IPS-20b (cell line): ENCODE results near the gene RHBDL2.
"Not testable (repeated sequence)": the region's sequence is repeated elsewhere in the genome, so short reads cannot be mapped to it uniquely, and the experiment has no call there.

ENCODE experiments used
- H3K27ac ChIP-seq: one replicate; pipeline ENCODE4 v1.5.1; 2013; ENCODE audit warnings: low read length
- H3K27me3 ChIP-seq: 2 replicates; pipeline ENCODE4 v1.6.1; 2013; ENCODE audit warnings: mild to moderate bottlenecking, low read length, inconsistent platforms; ENCODE audit not compliant: insufficient read depth
- H3K36me3 ChIP-seq: 2 replicates; pipeline ENCODE4 v1.6.1; 2013; ENCODE audit warnings: low read depth, mild to moderate bottlenecking, inconsistent platforms, low read length, moderate library complexity; ENCODE audit not compliant: insufficient read depth
- H3K4me1 ChIP-seq: 2 replicates; pipeline ENCODE4 v1.6.1; 2013; ENCODE audit warnings: mild to moderate bottlenecking, control low read depth, inconsistent platforms, low read length, moderate library complexity; ENCODE audit not compliant: insufficient read depth
- H3K4me3 ChIP-seq: 2 replicates; pipeline ENCODE4 v1.5.1; 2013; ENCODE audit warnings: mild to moderate bottlenecking, low read length, inconsistent platforms
- H3K9ac ChIP-seq: 2 replicates; pipeline ENCODE4 v1.6.1; 2013; ENCODE audit warnings: low read depth, mild to moderate bottlenecking, inconsistent platforms, low read length, moderate library complexity
- H3K9me3 ChIP-seq: 2 replicates; pipeline ENCODE4 v1.6.1; 2013; ENCODE audit warnings: mild to moderate bottlenecking, low read depth, low read length, inconsistent platforms; ENCODE audit not compliant: insufficient read depth

Gene RHBDL2

DNA sequence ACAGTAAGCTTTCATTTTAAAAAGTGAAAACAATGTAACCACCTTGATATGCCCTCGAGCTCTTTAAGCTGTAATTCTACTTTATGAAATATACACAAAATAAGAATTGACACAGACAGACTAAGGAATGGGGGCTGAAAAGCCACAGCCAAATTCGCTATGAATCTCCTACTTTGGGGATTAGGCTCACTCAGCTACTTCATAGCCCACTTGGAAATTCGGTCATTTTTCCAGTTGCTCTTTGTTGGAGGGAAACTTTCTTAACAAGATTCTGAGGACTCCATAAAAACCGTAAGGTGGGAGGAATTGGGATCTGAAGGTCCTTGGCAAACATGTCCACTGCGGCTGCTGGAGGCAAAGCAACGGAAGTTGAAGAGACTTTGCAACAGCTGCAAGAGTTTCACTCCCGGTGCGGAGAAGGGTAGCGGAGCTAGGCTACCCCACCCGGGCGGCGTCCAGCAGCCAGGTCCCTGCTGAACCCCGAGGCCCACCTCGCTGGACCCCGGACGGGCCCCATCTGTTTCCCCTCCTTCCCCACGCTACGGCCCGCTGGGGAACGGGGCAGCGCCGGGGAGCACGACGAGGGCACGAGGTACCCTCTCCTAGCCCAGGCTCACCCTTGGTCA lies 69.1 kb downstream of the RHBDL2 start:
- peak overlapping the region; percentile 75; the same call in 1 of the 2 replicates for H3K9ac ChIP-seq
- H3K27ac ChIP-seq: no peak overlapping the region

GRCh38 chr1:38870996-38871395 lies 70.6 kb downstream of the RHBDL2 start:
- no peaks in the 10 kb centered on the region for H3K4me1 ChIP-seq
- no peak overlapping the region for H3K27ac ChIP-seq
- H3K9me3 ChIP-seq: no peaks in the 10 kb centered on the region
- H3K36me3 ChIP-seq: no peaks in the 10 kb centered on the region
- no peak overlapping the region for H3K9ac ChIP-seq
- no peaks in the 10 kb centered on the region for H3K27me3 ChIP-seq
- H3K4me3 ChIP-seq: no peak overlapping the region

More for the DNA sequence above, 69.1 kb downstream of the RHBDL2 start:
- Histone ChIP-seq H3K9me3 (no peaks in the 10 kb centered on the region), H3K4me1 (no peaks in the 10 kb centered on the region), H3K4me3 (peak overlapping the region; percentile 92), H3K36me3 (no peaks in the 10 kb centered on the region), H3K27me3 (no peaks in the 10 kb centered on the region)

DNA sequence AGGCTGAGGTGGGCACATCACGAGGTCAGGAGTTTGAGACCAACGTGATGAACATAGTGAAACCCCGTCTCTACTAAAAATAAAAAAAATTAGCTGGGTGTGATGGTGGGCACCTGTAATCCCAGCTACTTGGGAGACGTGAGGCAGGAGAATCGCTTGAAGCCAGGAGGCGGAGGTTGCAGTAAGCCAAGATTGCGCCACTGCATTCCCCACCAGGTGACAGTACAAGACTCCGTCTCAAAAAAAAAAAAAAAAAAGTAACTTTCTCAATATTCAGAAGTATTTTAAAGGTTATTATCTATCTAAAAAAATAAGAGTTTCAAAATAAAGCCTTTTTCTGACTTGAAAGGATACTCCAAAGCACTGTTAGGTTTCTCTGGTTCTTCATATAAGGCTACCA lies 74.4 kb downstream of the RHBDL2 start:
- Histone ChIP-seq H3K36me3 (peaks cover 34% of the 10 kb centered on the region), H3K27ac (no peak overlapping the region), H3K4me1 (no peaks in the 10 kb centered on the region), H3K27me3 (no peaks in the 10 kb centered on the region), H3K9me3 (no peaks in the 10 kb centered on the region), H3K9ac (no peak overlapping the region), H3K4me3 (no peak overlapping the region)

DNA sequence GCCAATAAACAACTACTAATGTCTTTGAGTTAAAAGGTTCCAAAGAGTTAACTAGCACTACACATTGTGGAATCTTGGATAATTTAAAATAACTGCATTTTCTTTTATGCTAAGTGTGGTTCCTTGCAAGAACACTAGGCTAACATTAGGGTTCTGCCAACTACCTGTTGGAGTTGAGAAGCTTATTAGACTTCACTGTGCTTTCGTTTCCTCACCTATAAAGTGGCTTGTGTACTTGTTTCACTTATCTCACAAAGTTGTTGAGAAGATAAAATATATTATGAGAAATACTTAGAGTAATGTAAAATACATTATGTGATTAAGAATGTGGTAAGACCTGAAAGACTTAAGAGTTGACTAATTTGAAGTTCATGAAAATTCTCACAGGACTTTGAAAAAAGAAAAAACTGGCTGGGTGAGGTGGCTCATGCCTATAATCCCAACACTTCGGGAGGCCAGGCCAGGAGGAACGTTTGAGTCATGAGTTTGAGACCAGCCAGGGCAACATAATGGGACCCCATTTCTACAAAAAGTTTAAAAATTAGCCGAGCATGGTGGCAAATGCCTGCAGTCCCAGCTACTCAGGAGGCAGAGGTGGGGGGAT lies 76.4 kb downstream of the RHBDL2 start:
- Histone ChIP-seq H3K36me3 (peaks cover 38% of the 10 kb centered on the region), H3K4me3 (no peak overlapping the region), H3K4me1 (peaks cover 3% of the 10 kb centered on the region; the same call in 1 of the 2 replicates), H3K27ac (no peak overlapping the region), H3K9me3 (no peaks in the 10 kb centered on the region), H3K27me3 (no peaks in the 10 kb centered on the region), H3K9ac (no peak overlapping the region)

- Histone ChIP-seq H3K4me3 (peak overlapping the region; percentile 96), H3K27me3 (no peaks in the 10 kb centered on the region), H3K9me3 (no peaks in the 10 kb centered on the region), H3K27ac (peak overlapping the region; percentile 22), H3K9ac (peak overlapping the region; percentile 88), H3K4me1 (peaks cover 7% of the 10 kb centered on the region), H3K36me3 (peaks cover 49% of the 10 kb centered on the region)
Measured at GRCh38 chr1:38860454-38860795, 81.2 kb downstream of the RHBDL2 start.

GRCh38 chr1:38859561-38860453 lies 81.8 kb downstream of the RHBDL2 start, which contains the start of gene RRAGC:
Gene RRAGC (minus strand): TSS chr1:38859772. CDS start chr1:38859646, 126 bp downstream.
- Histone ChIP-seq H3K27me3 (no peaks in the 10 kb centered on the region), H3K9ac (peak within 1 kb of the TSS; percentile 88), H3K27ac (peak within 1 kb of the TSS; percentile 22), H3K36me3 (peaks cover 49% of the 10 kb centered on the region), H3K9me3 (no peaks in the 10 kb centered on the region), H3K4me3 (peak within 1 kb of the TSS; percentile 96), H3K4me1 (peaks cover 7% of the 10 kb centered on the region)

DNA sequence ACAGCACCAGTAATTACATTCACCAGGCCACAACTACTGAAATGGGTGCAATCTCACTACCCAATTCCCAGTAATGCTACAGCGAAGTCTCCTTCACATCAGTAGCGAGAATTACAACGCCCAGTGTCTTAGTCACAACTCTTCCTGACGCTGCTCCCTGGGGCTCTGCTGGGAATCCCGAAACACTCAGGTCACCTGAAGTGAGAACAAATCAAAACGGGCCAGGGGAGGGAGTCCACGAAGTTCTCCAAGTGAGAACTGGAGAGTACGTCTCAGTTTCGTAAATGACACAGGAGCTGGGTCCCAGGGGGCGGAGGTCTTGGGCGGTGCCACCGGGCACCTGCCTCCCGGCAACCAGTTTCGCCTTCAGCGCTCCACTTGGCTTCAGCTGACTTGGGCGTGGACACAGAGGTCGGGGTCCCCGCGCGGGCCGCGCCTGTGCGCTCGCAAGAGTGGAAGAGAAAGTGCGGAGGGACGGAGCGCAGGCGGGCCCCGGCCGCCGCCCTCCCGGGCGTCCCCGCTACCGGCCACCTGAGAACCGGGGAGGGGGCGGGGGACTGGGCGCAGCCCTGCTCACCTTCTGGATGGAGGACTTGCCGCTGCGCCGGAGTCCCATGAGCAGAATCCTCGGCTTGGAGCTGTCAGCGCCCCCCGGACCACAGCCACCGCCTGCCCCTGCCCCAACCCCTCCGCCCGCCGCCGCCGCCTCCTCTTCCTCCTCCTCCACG lies 82.6 kb downstream of the RHBDL2 start:
- H3K4me3 ChIP-seq: peak overlapping the region; percentile 96
- peaks cover 45% of the 10 kb centered on the region for H3K36me3 ChIP-seq
- H3K9me3 ChIP-seq: no peaks in the 10 kb centered on the region
- H3K27ac ChIP-seq: no peak overlapping the region
- peaks cover 7% of the 10 kb centered on the region for H3K4me1 ChIP-seq
- H3K9ac ChIP-seq: peak overlapping the region; percentile 77; the same call in 1 of the 2 replicates
- no peaks in the 10 kb centered on the region for H3K27me3 ChIP-seq

DNA sequence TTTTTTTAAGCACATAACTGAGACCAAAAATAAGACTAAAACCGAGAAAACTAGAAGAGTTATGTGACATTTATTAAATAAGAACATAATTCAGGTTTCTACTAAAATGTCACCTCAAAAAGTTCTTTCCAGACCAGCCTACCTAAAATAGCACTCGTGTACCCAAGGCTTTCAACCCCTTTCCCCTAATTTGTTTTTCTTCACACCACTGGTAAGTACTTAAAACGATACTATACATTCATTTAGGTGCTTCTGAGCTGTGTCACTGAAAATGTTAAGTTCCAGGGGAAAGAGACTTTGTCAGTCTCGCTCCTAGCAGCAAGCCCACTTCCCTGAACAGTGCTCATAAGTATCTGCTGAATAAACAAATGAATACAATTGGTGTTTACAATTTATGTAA lies 88.8 kb downstream of the RHBDL2 start:
- no peaks in the 10 kb centered on the region for H3K27me3 ChIP-seq
- H3K4me1 ChIP-seq: no peaks in the 10 kb centered on the region
- no peak overlapping the region for H3K27ac ChIP-seq
- no peak overlapping the region for H3K4me3 ChIP-seq
- peaks cover 65% of the 10 kb centered on the region for H3K36me3 ChIP-seq
- no peaks in the 10 kb centered on the region for H3K9me3 ChIP-seq
- H3K9ac ChIP-seq: no peak overlapping the region

- Histone ChIP-seq H3K4me3 (no peak overlapping the region), H3K27ac (no peak overlapping the region)
Measured at GRCh38 chr1:38848071-38848470, 93.6 kb downstream of the RHBDL2 start.

GRCh38 chr1:38846210-38846609 lies 95.4 kb downstream of the RHBDL2 start:
- Histone ChIP-seq H3K27ac (no peak overlapping the region), H3K9ac (no peak overlapping the region), H3K9me3 (no peaks in the 10 kb centered on the region), H3K27me3 (no peaks in the 10 kb centered on the region), H3K4me1 (no peaks in the 10 kb centered on the region; the same call in 1 of the 2 replicates), H3K36me3 (peaks cover 57% of the 10 kb centered on the region), H3K4me3 (no peak overlapping the region)

More at GRCh38 chr1:38848071-38848470, 93.6 kb downstream of the RHBDL2 start:
- H3K9ac ChIP-seq: no peak overlapping the region
- H3K36me3 ChIP-seq: peaks cover 68% of the 10 kb centered on the region
- H3K9me3 ChIP-seq: no peaks in the 10 kb centered on the region
- no peaks in the 10 kb centered on the region for H3K27me3 ChIP-seq
- H3K4me1 ChIP-seq: no peaks in the 10 kb centered on the region; the same call in 1 of the 2 replicates

DNA sequence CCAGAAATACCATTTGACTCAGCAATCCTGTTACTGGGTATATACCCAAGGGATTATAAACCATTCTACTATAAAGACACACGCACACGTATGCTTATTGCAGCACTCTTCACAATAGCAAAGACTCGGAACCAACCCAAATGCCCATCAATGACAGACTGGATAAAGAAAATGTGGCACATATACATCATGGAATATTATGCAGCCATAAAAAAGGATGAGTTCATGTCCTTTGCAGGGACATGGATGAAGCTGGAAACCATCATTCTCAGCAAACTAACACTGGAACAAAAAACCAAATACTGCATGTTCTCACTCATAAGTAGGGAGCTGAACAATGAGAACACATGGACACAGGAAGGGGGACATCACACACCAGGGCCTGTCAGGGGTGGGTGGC lies 96.5 kb downstream of the RHBDL2 start:
- not testable (repeated sequence) for H3K27ac ChIP-seq, H3K9me3 ChIP-seq, H3K4me3 ChIP-seq, H3K27me3 ChIP-seq, H3K9ac ChIP-seq, H3K4me1 ChIP-seq
- peaks cover 55% of the 10 kb centered on the region for H3K36me3 ChIP-seq
